H1 (cell line): ENCODE measurements around the gene F2. TPM values are rescaled to one million over a fixed set of nuclear protein-coding genes. Genes with fewer than 3 reads are reported as not detected.

ENCODE experiments used
- BCL11A ChIP-seq, 2 experiments: IDR thresholded peaks; one replicate each; pipeline ENCODE4 v1.6.1; 2011; ENCODE audit warnings: low read depth in 2 of 2, low read length in 2 of 2, mild to moderate bottlenecking in 2 of 2
- CBX8 ChIP-seq: fragments of 300-800, 300-1000 bp; sonication (generic); IDR thresholded peaks from 2 replicates; pipeline ENCODE4 v1.7.1; 2016; ENCODE audit warnings: low read depth, low read length, borderline replicate concordance
- CHD2 ChIP-seq: IDR thresholded peaks from 2 replicates; pipeline ENCODE4 v1.6.1; 2012; ENCODE audit warnings: low read length, improper control_type of control experiment
- JUND ChIP-seq: IDR thresholded peaks from 2 replicates; pipeline ENCODE4 v1.6.1; 2011; ENCODE audit warnings: mild to moderate bottlenecking, improper control_type of control experiment, low read length
- KDM5A ChIP-seq: fragments of 200-600 bp; IDR thresholded peaks from 2 replicates; pipeline ENCODE4 v1.7.1; 2012; ENCODE audit warnings: mild to moderate bottlenecking, low read length, inconsistent platforms, mixed read lengths
- POLR2A ChIP-seq, 2 experiments: IDR thresholded peaks; 1 replicate in 1 of 2; 2 replicates in 1 of 2; pipeline ENCODE4 v1.6.1; 2011; ENCODE audit warnings: low read depth in 2 of 2, low read length in 2 of 2, mild to moderate bottlenecking in 2 of 2; ENCODE audit errors: control extremely low read depth in 1 of 2
- SP1 ChIP-seq: IDR thresholded peaks from 2 replicates; pipeline ENCODE4 v1.6.1; 2011; ENCODE audit warnings: low read depth, low read length
- TEAD4 ChIP-seq: IDR thresholded peaks from 2 replicates; pipeline ENCODE4 v1.6.1; 2012; ENCODE audit warnings: low read depth, low read length, inconsistent platforms, mixed read lengths
- USF2 ChIP-seq: IDR thresholded peaks from 2 replicates; pipeline ENCODE4 v1.6.1; 2011; ENCODE audit warnings: low read length, improper control_type of control experiment
- polyA plus RNA-seq, 7 experiments: library from polyadenylated mRNA; depleted of rRNA in 3 of 7; stranded (reverse) in 5 of 7; unstranded in 2 of 7; fragments of >200 nt in 5 of 7; fragments of 200-250 nt in 2 of 7; gene quantifications; 1 replicate in 5 of 7; 2 replicates in 1 of 7; 4 replicates in 1 of 7; pipeline versions ENCODE4 v1.2.1 to v1.2.3, GENCODE V29; 2011 to 2013; ENCODE audit warnings: missing spikeins in 2 of 7, mixed read lengths in 2 of 7
- total RNA-seq: library from RNA; stranded (reverse); fragmentation: NEBNext Ultra II Directional; extraction: Animal tissue kit (Norgen Biotek cat#: 25700); gene quantifications from 2 replicates; pipeline ENCODE4 v1.2.1, GENCODE V29; 2021

The F2 gene
- total and polyA plus RNA-seq, 2 of the 8 experiments (the other 6 are each of a cell fraction or from before 2014, with no cell fraction given): 0.11 TPM; not detected in 1

DNA sequence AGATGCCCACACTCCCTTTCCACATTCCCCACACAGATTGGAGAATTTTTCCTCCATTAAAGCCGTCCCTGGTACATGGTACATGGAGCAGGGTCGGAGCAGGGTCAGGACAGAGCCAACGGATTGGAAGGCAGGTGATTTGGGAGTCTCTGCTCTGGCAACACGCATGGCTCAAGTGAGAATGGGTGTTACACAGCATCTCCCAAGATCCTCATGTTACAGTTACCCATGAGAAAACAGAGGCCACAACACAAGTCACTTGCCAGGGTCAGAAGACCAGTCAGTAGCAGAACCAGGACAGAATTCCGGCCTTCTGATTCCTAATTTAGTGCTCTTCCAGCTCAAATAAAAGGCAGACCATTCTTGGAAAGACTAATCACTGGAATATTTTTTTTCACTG, 7.7 kb upstream of the F2 start (continued):
- TF ChIP-seq USF2 (no peak), KDM5A (no peak), SP1 (no peak), JUND (no peak), POLR2A (IDR thresholded peaks at IDR 0.05; ENCODE audit: control extremely low read depth in 1 of 2, low read depth in 2 of 2, low read length in 2 of 2) (no peak), CHD2 (no peak), TEAD4 (no peak), BCL11A (IDR thresholded peaks at IDR 0.05; ENCODE audit: low read depth in 2 of 2, low read length in 2 of 2) (no peak), CBX8 (no peak)
- TF ChIP-seq, all 59 proteins: peak for 0
